SK-N-SH (cell line): ENCODE data around the gene MMP14.

Experiments used
- CTCF ChIP-seq: fragments of 200-600 bp; sonication (generic); IDR thresholded peaks from 2 replicates; pipeline ENCODE4 v1.6.1; 2017; ENCODE audit warnings: antibody characterized with exemption, mild to moderate bottlenecking, moderate library complexity
- EZH2phosphoT487 ChIP-seq: fragments of 200-600 bp; sonication (generic); IDR thresholded peaks from 2 replicates; pipeline ENCODE4 v1.6.1; 2017; ENCODE audit warnings: low read depth, mixed run types, mild to moderate bottlenecking, antibody characterized with exemption, moderate library complexity, borderline replicate concordance
- POLR2AphosphoS5 ChIP-seq: IDR thresholded peaks from 2 replicates; pipeline ENCODE4 v1.6.1; 2012; ENCODE audit warnings: low read depth, low read length
- RFX5 ChIP-seq: IDR thresholded peaks from 2 replicates; pipeline ENCODE4 v1.6.1; 2012; ENCODE audit warnings: mild to moderate bottlenecking, improper control_type of control experiment, low read length

- TF ChIP-seq EZH2phosphoT487 (no peak), RFX5 (no peak), CTCF (no peak), POLR2AphosphoS5 (no peak; the same call in 1 of the 2 replicates)
These were observed 14.8 kb downstream of the MMP14 start for GRCh38 chr14:22850944-22851764.
